Rectal smooth muscle tissue (tissue), 1 donor: ENCODE data around the gene OR51A2.
"Not testable (repeated sequence)": the region's sequence is repeated elsewhere in the genome, so short reads cannot be mapped to it uniquely, and the experiment has no call there.

Experiments
- H3K27ac ChIP-seq: one replicate; pipeline ENCODE4 v1.7.0; 2013; ENCODE audit warnings: low read depth, low read length, inconsistent platforms
- H3K27me3 ChIP-seq: one replicate; pipeline ENCODE4 v1.7.0; 2013; ENCODE audit warnings: low read length; ENCODE audit not compliant: control insufficient read depth, insufficient read depth
- H3K36me3 ChIP-seq: one replicate; pipeline ENCODE4 v1.7.0; 2013; ENCODE audit warnings: low read length; ENCODE audit not compliant: control insufficient read depth, insufficient read depth
- H3K4me1 ChIP-seq: one replicate; pipeline ENCODE4 v1.7.0; 2013; ENCODE audit warnings: low read length; ENCODE audit not compliant: control insufficient read depth, insufficient read depth
- H3K4me3 ChIP-seq: one replicate; pipeline ENCODE4 v1.7.0; 2013; ENCODE audit warnings: low read length
- H3K9ac ChIP-seq: one replicate; pipeline ENCODE4 v1.7.0; 2013; ENCODE audit warnings: low read length

OR51A2 gene, protein sequence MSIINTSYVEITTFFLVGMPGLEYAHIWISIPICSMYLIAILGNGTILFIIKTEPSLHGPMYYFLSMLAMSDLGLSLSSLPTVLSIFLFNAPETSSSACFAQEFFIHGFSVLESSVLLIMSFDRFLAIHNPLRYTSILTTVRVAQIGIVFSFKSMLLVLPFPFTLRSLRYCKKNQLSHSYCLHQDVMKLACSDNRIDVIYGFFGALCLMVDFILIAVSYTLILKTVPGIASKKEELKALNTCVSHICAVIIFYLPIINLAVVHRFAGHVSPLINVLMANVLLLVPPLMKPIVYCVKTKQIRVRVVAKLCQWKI

GRCh38 chr11:4955613-4956012 lies at the start of gene OR51A2:
Gene OR51A2 (minus strand): TSS chr11:4955713. CDS start chr11:4955713, 0 bp downstream.
- H3K4me3 ChIP-seq, H3K9ac ChIP-seq: not testable (repeated sequence)

GRCh38 chr11:5004424-5005274 lies 49.1 kb upstream of the OR51A2 start:
- no peak overlapping the region for H3K4me3 ChIP-seq

More at GRCh38 chr11:4955613-4956012, at the start of gene OR51A2:
- not testable (repeated sequence) for H3K27me3 ChIP-seq, H3K36me3 ChIP-seq, H3K4me1 ChIP-seq, H3K27ac ChIP-seq

GRCh38 chr11:4994551-4994950 lies 39.0 kb upstream of the OR51A2 start, which contains the start of gene OR51L1:
Gene OR51L1 (plus strand): TSS chr11:4994851. CDS start chr11:4998983, 4,132 bp downstream.
- no peaks in the 10 kb centered on the region for H3K4me1 ChIP-seq
- H3K9ac ChIP-seq: no peak within 1 kb of the TSS
- H3K36me3 ChIP-seq: no peaks in the 10 kb centered on the region
- no peak within 1 kb of the TSS for H3K4me3 ChIP-seq
- no peaks in the 10 kb centered on the region for H3K27me3 ChIP-seq
- H3K27ac ChIP-seq: no peak within 1 kb of the TSS

More at GRCh38 chr11:5004424-5005274, 49.1 kb upstream of the OR51A2 start:
- no peaks in the 10 kb centered on the region for H3K4me1 ChIP-seq
- H3K27ac ChIP-seq: no peak overlapping the region
- H3K9ac ChIP-seq: no peak overlapping the region
- no peaks in the 10 kb centered on the region for H3K36me3 ChIP-seq
- no peaks in the 10 kb centered on the region for H3K27me3 ChIP-seq

DNA sequence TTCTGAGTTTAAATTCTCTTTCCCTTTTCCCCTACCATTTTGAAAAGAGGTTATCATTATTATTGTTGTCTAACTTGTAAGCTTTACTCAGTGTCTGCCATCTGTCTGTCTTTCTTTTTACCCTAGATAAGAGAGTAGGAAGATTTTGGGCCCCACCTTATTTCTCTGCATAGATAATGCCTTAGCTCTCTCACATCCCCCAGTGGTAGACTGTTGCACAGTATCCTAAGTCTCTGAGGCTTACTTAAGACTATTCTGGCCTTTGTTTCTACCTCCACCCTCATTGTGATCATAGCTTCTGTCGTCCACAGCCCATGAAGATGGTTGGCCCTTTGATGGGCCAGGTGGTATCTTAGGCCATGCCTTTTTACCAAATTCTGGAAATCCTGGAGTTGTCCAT lies 35.5 kb upstream of the OR51A2 start:
- H3K4me1 ChIP-seq: no peaks in the 10 kb centered on the region
- no peaks in the 10 kb centered on the region for H3K27me3 ChIP-seq
- H3K9ac ChIP-seq: no peak overlapping the region
- no peaks in the 10 kb centered on the region for H3K36me3 ChIP-seq
- H3K27ac ChIP-seq: no peak overlapping the region
- H3K4me3 ChIP-seq: no peak overlapping the region

- Histone ChIP-seq H3K36me3 (no peaks in the 10 kb centered on the region), H3K27ac (no peak overlapping the region), H3K4me3 (no peak overlapping the region), H3K27me3 (no peaks in the 10 kb centered on the region), H3K9ac (no peak overlapping the region), H3K4me1 (no peaks in the 10 kb centered on the region)
These were observed 28.3 kb upstream of the OR51A2 start for GRCh38 chr11:4983841-4984240.

DNA sequence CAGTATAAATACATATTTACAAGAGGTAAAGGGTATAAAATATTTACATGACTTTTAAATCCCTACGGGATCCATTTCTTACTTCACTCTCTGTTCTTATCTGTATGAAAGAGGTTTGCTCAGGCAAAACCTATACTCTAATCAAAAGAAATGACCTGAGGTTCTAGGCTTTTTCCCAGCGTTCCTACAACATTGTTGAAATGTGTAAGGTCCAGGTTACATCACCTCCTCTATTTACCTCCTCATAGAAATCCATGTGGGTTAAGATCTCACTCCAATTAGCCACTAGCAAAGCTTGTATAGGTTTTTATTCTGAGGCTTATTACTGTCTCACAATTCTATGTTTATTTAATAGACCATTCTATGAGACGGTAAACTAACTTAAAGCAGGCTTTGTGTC lies 27.2 kb upstream of the OR51A2 start:
- Histone ChIP-seq H3K27ac (no peak overlapping the region), H3K4me3 (no peak overlapping the region), H3K36me3 (no peaks in the 10 kb centered on the region)

DNA sequence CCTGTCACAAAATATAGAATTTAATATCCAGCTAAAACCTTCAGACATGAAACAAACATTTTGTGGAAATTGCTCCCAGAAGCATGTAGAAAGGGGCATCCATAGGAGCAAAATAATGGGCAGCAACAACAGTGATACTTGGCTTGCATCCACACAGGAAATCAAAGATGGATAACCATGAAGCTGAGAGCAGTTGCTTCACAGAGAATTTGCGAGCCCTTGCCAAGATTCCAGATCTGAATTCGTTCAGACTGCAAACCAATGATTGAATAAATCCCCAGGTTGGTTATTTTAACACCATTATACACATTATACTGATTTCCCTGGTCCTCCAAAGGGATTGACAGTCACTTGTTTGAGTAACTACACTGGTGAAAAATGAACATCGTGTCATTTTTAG lies 23.5 kb upstream of the OR51A2 start:
- Histone ChIP-seq H3K27ac (no peak overlapping the region), H3K9ac (no peak overlapping the region), H3K27me3 (no peaks in the 10 kb centered on the region), H3K36me3 (no peaks in the 10 kb centered on the region), H3K4me1 (no peaks in the 10 kb centered on the region), H3K4me3 (no peak overlapping the region)

More for the DNA sequence above, 27.2 kb upstream of the OR51A2 start:
- no peaks in the 10 kb centered on the region for H3K4me1 ChIP-seq
- no peaks in the 10 kb centered on the region for H3K27me3 ChIP-seq
- no peak overlapping the region for H3K9ac ChIP-seq

GRCh38 chr11:4975436-4975835 lies 19.9 kb upstream of the OR51A2 start:
- H3K36me3 ChIP-seq: no peaks in the 10 kb centered on the region
- no peak overlapping the region for H3K9ac ChIP-seq
- no peaks in the 10 kb centered on the region for H3K4me1 ChIP-seq
- no peak overlapping the region for H3K4me3 ChIP-seq
- H3K27me3 ChIP-seq: no peaks in the 10 kb centered on the region
- H3K27ac ChIP-seq: no peak overlapping the region

GRCh38 chr11:4962816-4963215 lies 7.3 kb upstream of the OR51A2 start:
- Histone ChIP-seq H3K9ac (no peak overlapping the region), H3K27me3 (no peaks in the 10 kb centered on the region), H3K36me3 (no peaks in the 10 kb centered on the region), H3K27ac (no peak overlapping the region), H3K4me1 (no peaks in the 10 kb centered on the region), H3K4me3 (no peak overlapping the region)

- H3K27me3 ChIP-seq: no peaks in the 10 kb centered on the region
- no peak overlapping the region for H3K9ac ChIP-seq
- no peak overlapping the region for H3K27ac ChIP-seq
- no peaks in the 10 kb centered on the region for H3K4me1 ChIP-seq
- H3K4me3 ChIP-seq: no peak overlapping the region
- no peaks in the 10 kb centered on the region for H3K36me3 ChIP-seq
These were observed 5.4 kb upstream of the OR51A2 start for GRCh38 chr11:4960877-4961276.

GRCh38 chr11:4957396-4957795 lies 1.9 kb upstream of the OR51A2 start:
- Histone ChIP-seq H3K9ac (no peak overlapping the region), H3K27ac (no peak overlapping the region), H3K27me3 (no peaks in the 10 kb centered on the region)

GRCh38 chr11:4947505-4947904 lies 8.0 kb downstream of the OR51A2 start, which contains the start of gene OR51A4:
Gene OR51A4 (minus strand): TSS chr11:4947605. CDS start chr11:4947100, 505 bp downstream.
- Histone ChIP-seq H3K27me3 (no peaks in the 10 kb centered on the region), H3K9ac (no peak within 1 kb of the TSS), H3K4me1 (no peaks in the 10 kb centered on the region), H3K27ac (no peak within 1 kb of the TSS), H3K36me3 (no peaks in the 10 kb centered on the region), H3K4me3 (no peak within 1 kb of the TSS)

More at GRCh38 chr11:4957396-4957795, 1.9 kb upstream of the OR51A2 start:
- no peaks in the 10 kb centered on the region for H3K4me1 ChIP-seq
- no peak overlapping the region for H3K4me3 ChIP-seq
- H3K36me3 ChIP-seq: no peaks in the 10 kb centered on the region
